MCF 10A (cell line): ENCODE data around the gene ALMS1. TPM values are rescaled to one million over a fixed set of nuclear protein-coding genes. Genes with fewer than 3 reads are reported as not detected.
"Not testable (repeated sequence)": the region's sequence is repeated elsewhere in the genome, so short reads cannot be mapped to it uniquely, and the experiment has no call there.

Source experiments
- BruUV-seq: library from RNA; stranded (reverse); fragments of 400-500 nt; replicated peaks from 2 replicates; lab custom pipeline; 2021; lab: Mats Ljungman, UMichigan
- CTCF ChIA-PET: fragments of 300-600 bp; sonication (Branson Sonifier 250); formaldehyde crosslinking; extraction: SDS; loops from one replicate; lab custom pipeline; 2021; ENCODE audit warnings: antibody characterized with exemption, inconsistent platforms; lab: Yijun Ruan, JAX
- POLR2A ChIA-PET: fragments of 300-600, 350-650 bp; sonication (Branson Sonifier 250); formaldehyde crosslinking; extraction: SDS; loops from one replicate; lab custom pipeline; 2020; ENCODE audit warnings: antibody characterized with exemption, inconsistent platforms; lab: Yijun Ruan, JAX
- DNase-seq: peaks from one replicate; pipeline ENCODE4 v3.0.0-alpha.2; 2018; ENCODE audit not compliant: unreplicated experiment
- H3K27ac Mint-ChIP-seq: one replicate; pipeline ENCODE4 v1.8.0; 2022; ENCODE audit warnings: mild to moderate bottlenecking, low read depth, mixed read lengths; ENCODE audit not compliant: unreplicated experiment
- H3K27me3 Mint-ChIP-seq: one replicate; pipeline ENCODE4 v1.8.0; 2022; ENCODE audit warnings: mixed read lengths; ENCODE audit not compliant: insufficient read depth, unreplicated experiment
- H3K36me3 Mint-ChIP-seq: one replicate; pipeline ENCODE4 v1.8.0; 2022; ENCODE audit warnings: mild to moderate bottlenecking, moderate library complexity, mixed read lengths; ENCODE audit not compliant: insufficient read depth, unreplicated experiment
- H3K4me1 Mint-ChIP-seq: one replicate; pipeline ENCODE4 v1.8.0; 2022; ENCODE audit warnings: mixed read lengths; ENCODE audit not compliant: insufficient read depth, unreplicated experiment
- H3K4me3 Mint-ChIP-seq: one replicate; pipeline ENCODE4 v1.8.0; 2022; ENCODE audit warnings: mild to moderate bottlenecking, moderate library complexity, mixed read lengths; ENCODE audit not compliant: unreplicated experiment
- H3K9me3 Mint-ChIP-seq: one replicate; pipeline ENCODE4 v1.8.0; 2022; ENCODE audit warnings: mixed read lengths; ENCODE audit not compliant: unreplicated experiment
- CTCF ChIP-seq: fragments of 200-600 bp; IDR thresholded peaks from one replicate; pipeline ENCODE4 v1.8.0; 2022; ENCODE audit warnings: antibody characterized with exemption, mild to moderate bottlenecking; ENCODE audit not compliant: unreplicated experiment
- intact Hi-C: fragments of 100-400 bp; cut with micrococcal nuclease; formaldehyde crosslinking; loops from 2 replicates; pipeline ENCODE4 v1.14.1; 2022
- total RNA-seq: library from RNA; stranded (reverse); gene quantifications from 2 replicates; pipeline ENCODE4 v1.2.3, GENCODE V29; 2022

ALMS1 gene
- total RNA-seq, 1 experiment from 2014 or later = 8.3 TPM

GRCh38 chr2:73614997-73615396 lies 229.4 kb downstream of the ALMS1 start:
- no peak for TF ChIP-seq CTCF
- ChIA-PET POLR2A (no interaction called here), CTCF (interaction anchor here (0.6 to 0.9 kb wide), 2 partner anchors 27 to 54 kb away, joined by 3 to 4 read pairs; no protein-coding TSS in a partner anchor)
- BruUV-seq = no TSS peak
- no peaks in the 10 kb centered on the region for H3K9me3 Mint-ChIP-seq
- intact Hi-C loops = no loop called here
- H3K4me3 Mint-ChIP-seq = no peak overlapping the region
- no peaks in the 10 kb centered on the region for H3K27me3 Mint-ChIP-seq
- DNase-seq = no peak
- H3K27ac Mint-ChIP-seq = no peak overlapping the region
- no peaks in the 10 kb centered on the region for H3K4me1 Mint-ChIP-seq
- H3K36me3 Mint-ChIP-seq = peaks cover 4% of the 10 kb centered on the region

- DNase-seq, H3K9me3 Mint-ChIP-seq, POLR2A ChIA-PET, intact Hi-C loops, H3K36me3 Mint-ChIP-seq, H3K4me3 Mint-ChIP-seq, H3K27me3 Mint-ChIP-seq, H3K4me1 Mint-ChIP-seq, CTCF ChIA-PET, H3K27ac Mint-ChIP-seq, BruUV-seq: not testable (repeated sequence)
These were observed 234.3 kb downstream of the ALMS1 start for GRCh38 chr2:73619925-73620324.

GRCh38 chr2:73624036-73624435 lies 238.4 kb downstream of the ALMS1 start:
- CTCF ChIA-PET, H3K27me3 Mint-ChIP-seq, intact Hi-C loops, H3K9me3 Mint-ChIP-seq, POLR2A ChIA-PET, H3K4me1 Mint-ChIP-seq, H3K36me3 Mint-ChIP-seq, H3K27ac Mint-ChIP-seq, BruUV-seq, H3K4me3 Mint-ChIP-seq, DNase-seq: not testable (repeated sequence)

GRCh38 chr2:73624625-73625024 lies 239.0 kb downstream of the ALMS1 start:
- H3K9me3 Mint-ChIP-seq, H3K4me3 Mint-ChIP-seq, H3K36me3 Mint-ChIP-seq, CTCF ChIA-PET, BruUV-seq, H3K27ac Mint-ChIP-seq, H3K27me3 Mint-ChIP-seq, H3K4me1 Mint-ChIP-seq, DNase-seq, POLR2A ChIA-PET, intact Hi-C loops: not testable (repeated sequence)

GRCh38 chr2:73626237-73626636 lies 240.6 kb downstream of the ALMS1 start:
- intact Hi-C loops, CTCF ChIA-PET, BruUV-seq, H3K9me3 Mint-ChIP-seq, H3K27ac Mint-ChIP-seq, DNase-seq, H3K4me1 Mint-ChIP-seq, H3K4me3 Mint-ChIP-seq, H3K36me3 Mint-ChIP-seq, H3K27me3 Mint-ChIP-seq: not testable (repeated sequence)
- POLR2A ChIA-PET = interaction anchor here (0.7 kb wide), 1 partner anchor 55 kb away, joined by 3 read pairs; no protein-coding TSS in a partner anchor

GRCh38 chr2:73628493-73628892 lies 242.9 kb downstream of the ALMS1 start:
- H3K4me3 Mint-ChIP-seq, intact Hi-C loops, H3K4me1 Mint-ChIP-seq, DNase-seq, CTCF ChIA-PET, H3K27ac Mint-ChIP-seq, BruUV-seq, POLR2A ChIA-PET, H3K9me3 Mint-ChIP-seq, H3K27me3 Mint-ChIP-seq, H3K36me3 Mint-ChIP-seq: not testable (repeated sequence)
